ENCODE measurements around the gene ZNF284. TPM values are rescaled to one million over a fixed set of nuclear protein-coding genes. Genes with fewer than 3 reads are reported as not detected.

ZNF284 gene
- total RNA-seq: 3.3 TPM in 2 replicates

GRCh38 chr19:44071824-44072542, at the start of gene ZNF284:
ZNF284 (plus strand) TSS chr19:44072159; CDS start chr19:44076390, 4,231 bp downstream.

DNA sequence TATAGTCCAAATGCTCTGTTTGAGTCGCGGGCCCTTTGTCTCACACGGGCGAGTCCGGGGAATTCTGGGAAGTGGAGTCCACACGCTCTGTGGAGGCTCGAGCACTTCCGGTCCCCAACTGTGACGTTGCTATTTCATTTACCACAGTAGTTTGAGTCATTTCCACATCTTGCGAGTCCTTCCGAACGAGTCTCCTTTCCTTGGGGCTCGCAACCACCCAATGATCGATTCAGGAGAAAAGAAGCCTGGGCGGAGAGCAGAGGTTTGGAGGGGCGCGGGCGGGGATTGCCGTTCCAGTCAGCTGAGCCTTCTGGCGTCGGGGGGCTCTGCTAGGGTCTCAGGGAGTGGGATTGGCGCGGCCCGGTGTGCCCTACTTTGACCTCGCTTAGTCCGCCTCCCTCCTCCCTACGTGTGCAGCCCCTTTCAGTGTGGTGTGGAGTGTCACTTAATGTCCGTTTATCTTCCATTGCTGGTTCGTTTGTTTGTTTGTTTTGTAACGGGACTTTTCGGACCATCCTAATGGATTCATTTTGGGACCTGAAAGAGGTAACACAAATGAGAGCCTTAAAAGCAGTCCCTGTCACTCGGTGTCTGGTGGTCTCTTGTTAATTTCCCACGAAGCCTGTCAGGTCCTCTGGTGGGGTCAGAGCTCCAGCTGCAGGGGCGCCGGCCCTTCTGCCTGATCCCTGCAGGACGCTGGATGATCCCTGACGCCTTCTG, 46.6 kb upstream of the ZNF284 start, which contains the start of gene ZNF222:
TSS of gene ZNF222 (plus strand) at position 163 of the 720 bp plus-strand sequence. CDS start at position 221, 58 bp downstream.

GRCh38 chr19:44051650-44052402, 20.1 kb upstream of the ZNF284 start, which contains the start of gene ZNF223:
ZNF223 (plus strand) TSS chr19:44052036; CDS start chr19:44055177, 3,141 bp downstream.

DNA sequence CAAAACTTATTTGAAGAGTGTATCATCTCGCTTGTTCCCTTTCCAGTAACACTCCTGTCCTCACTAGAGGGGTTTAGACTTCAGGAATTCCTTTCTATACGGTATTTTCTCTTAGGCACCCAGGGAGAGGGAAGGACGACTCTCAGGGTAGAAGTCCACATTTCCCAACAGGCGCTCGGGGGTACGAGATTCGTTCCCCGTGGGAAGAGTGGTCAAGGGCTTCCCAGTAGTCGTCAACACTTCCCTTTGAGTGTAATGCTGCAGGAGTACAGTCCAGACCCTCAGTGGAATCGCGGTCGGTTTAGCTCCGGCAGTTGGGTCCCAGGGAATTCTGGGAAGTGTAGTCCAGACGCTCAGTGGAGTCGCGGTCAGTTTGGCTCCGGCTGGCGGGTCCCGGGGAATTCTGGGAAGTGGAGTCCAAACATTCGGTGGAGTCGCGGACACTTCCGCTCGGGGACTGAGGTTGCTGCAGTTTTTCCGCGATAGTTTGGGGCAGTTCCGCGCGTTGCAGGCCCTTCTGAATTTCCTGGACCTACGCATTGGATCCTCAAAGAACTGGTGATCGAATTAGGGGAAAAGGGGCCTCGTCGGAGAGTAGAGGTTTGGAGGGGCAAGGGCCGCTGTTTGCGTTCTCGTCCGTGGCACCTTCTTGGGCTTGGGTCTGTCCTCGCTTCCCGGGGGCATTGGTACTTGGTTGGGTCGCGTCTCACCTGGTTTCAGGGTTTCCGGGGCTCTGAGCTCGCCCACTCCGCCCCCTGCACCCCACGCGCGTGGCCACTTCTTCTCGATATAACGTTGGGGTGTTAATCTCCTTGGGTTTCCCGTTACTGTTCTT, 22.2 kb downstream of the ZNF284 start, which contains the start of gene ZNF224:
TSS of gene ZNF224 (plus strand) at position 431 of the 835 bp plus-strand sequence. CDS start 3,513 bp downstream, outside the sequence.

DNA sequence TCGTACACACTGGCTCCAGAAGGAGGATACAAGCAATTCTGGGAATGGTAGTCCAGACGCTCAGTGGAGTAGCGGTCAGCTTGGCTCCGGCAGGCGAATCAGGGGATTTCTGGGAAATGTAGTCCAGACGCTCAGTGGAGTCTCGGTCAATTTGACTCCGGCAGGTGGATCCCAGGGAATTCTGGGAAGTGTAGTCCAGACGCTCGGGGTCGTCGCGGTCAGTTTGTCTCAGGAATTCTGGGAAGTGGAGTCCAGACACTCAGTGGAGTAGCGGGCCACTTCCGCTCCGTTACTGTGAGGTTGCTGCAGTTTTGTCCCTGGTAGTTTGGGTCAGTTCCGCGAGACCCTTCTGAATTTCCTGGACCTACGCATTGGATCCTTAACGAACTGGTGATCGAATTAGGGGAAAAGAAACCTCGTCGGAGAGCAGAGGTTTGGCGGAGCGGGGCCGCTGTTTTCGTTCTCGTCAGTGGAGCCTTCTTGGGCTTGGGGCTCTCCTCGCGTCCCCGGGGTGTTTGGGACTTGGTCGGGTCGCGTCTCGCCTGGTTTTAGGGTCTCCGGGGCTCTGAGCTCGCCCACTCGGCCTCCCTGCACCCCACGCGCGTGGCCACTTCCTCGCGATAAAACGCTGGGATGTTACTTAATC, 41.3 kb downstream of the ZNF284 start, which contains the start of gene ZNF225:
TSS of gene ZNF225 (plus strand) at position 262 of the 646 bp plus-strand sequence. CDS start 2,429 bp downstream, outside the sequence.

Other genes with a start within 250 kb of the ZNF284 start
- 9.7 and 14.8 TPM in 2 replicates for gene ZNF283, start 244.8 kb upstream of the ZNF284 start, total RNA-seq
- 3.8 and 3.9 TPM in 2 replicates for gene ZNF404, start 188.2 kb upstream of the ZNF284 start, total RNA-seq
- 16.4 and 16.6 TPM in 2 replicates for gene ZNF45, start 136.9 kb upstream of the ZNF284 start, total RNA-seq
- 10.8 and 11.8 TPM in 2 replicates for gene ZNF221, start 120.9 kb upstream of the ZNF284 start, total RNA-seq
- 7.8 and 9.8 TPM in 2 replicates for gene ZNF155, start 88.0 kb upstream of the ZNF284 start, total RNA-seq
- 4.1 TPM in 2 replicates for gene ZNF230, start 69.2 kb upstream of the ZNF284 start, total RNA-seq
- gene ZNF222, start 46.8 kb upstream of the ZNF284 start, total RNA-seq: 6.0 and 7.9 TPM in 2 replicates
- 4.7 and 8.1 TPM in 2 replicates for gene ZNF223, start 20.1 kb upstream of the ZNF284 start, total RNA-seq
- gene ZNF224, start 22.2 kb downstream of the ZNF284 start, total RNA-seq: 31.8 and 42.5 TPM in 2 replicates
- gene ZNF225, start 41.2 kb downstream of the ZNF284 start, total RNA-seq: 8.7 and 11.6 TPM in 2 replicates
- 11.2 and 14.3 TPM in 2 replicates for gene ZNF234, start 69.4 kb downstream of the ZNF284 start, total RNA-seq
- gene ZNF226, start 92.9 kb downstream of the ZNF284 start, total RNA-seq: 22.7 and 32.3 TPM in 2 replicates
- gene ZNF227, start 140.4 kb downstream of the ZNF284 start, total RNA-seq: 22.2 and 23.8 TPM in 2 replicates
- 0.60 and 1.7 TPM in 2 replicates for gene ZNF233, start 187.7 kb downstream of the ZNF284 start, total RNA-seq
- 3.8 and 3.9 TPM in 2 replicates for gene ZNF235, start 232.9 kb downstream of the ZNF284 start, total RNA-seq

Data from bronchial smooth muscle cell (primary cell).